Upper lobe of left lung (tissue), 6 donors: ENCODE data around the gene RANBP2. TPM values are rescaled to one million over a fixed set of nuclear protein-coding genes. Genes with fewer than 3 reads are reported as not detected.
A peak's percentile ranks its signal among the peaks of the same experiment; 100 is the strongest.
"Not testable (repeated sequence)": the region's sequence is repeated elsewhere in the genome, so short reads cannot be mapped to it uniquely, and the experiment has no call there.

Experiments
- ATAC-seq, 2 donors: fragments of 200-7000 bp; cut with Tn5 transposase; one replicate each; pipeline ENCODE4 v1.9.1; 2022; ENCODE audit warnings: mild to moderate bottlenecking in 2 of 2, moderate library complexity in 2 of 2; ENCODE audit not compliant: low FRiP score in 2 of 2
- DNase-seq, 2 donors: peaks; one replicate each; pipeline ENCODE4 v3.0.0-alpha.2; 2019 to 2020
- H3K27ac ChIP-seq, 4 donors: fragments of 200-600 bp; sonication (generic); one replicate each; pipeline ENCODE4 v1.5.1; 2016 to 2019
- H3K27me3 ChIP-seq, 4 donors: fragments of 200-600 bp; sonication (generic); one replicate each; pipeline ENCODE4 v1.5.1; 2017 to 2019
- H3K36me3 ChIP-seq, 4 donors: fragments of 200-600 bp; sonication (generic); one replicate each; pipeline ENCODE4 v1.5.1; 2016 to 2019
- H3K4me1 ChIP-seq, 4 donors: fragments of 200-600 bp; sonication (generic); one replicate each; pipeline ENCODE4 v1.5.1; 2018 to 2019
- H3K4me3 ChIP-seq, 4 donors: fragments of 200-600 bp; sonication (generic); one replicate each; pipeline ENCODE4 v1.5.1; 2017 to 2019; ENCODE audit warnings: mild to moderate bottlenecking in 2 of 4, moderate library complexity in 1 of 4
- H3K9me3 ChIP-seq, 4 donors: fragments of 200-600 bp; sonication (generic); one replicate each; pipeline ENCODE4 v1.5.1; 2018 to 2019
- CTCF ChIP-seq, 6 experiments: fragments of 450-650 bp in 4 of 6; fragments of 200-600 bp in 2 of 6; sonication (generic) in 2 of 6; IDR thresholded peaks; one replicate each; pipeline ENCODE4 v1.5.1; 2016 to 2019; ENCODE audit warnings: antibody characterized with exemption in 6 of 6
- EP300 ChIP-seq, 4 donors: sonication (generic); formaldehyde crosslinking; IDR thresholded peaks; one replicate each; pipeline ENCODE4 v1.5.1; 2017; ENCODE audit warnings: antibody characterized with exemption in 4 of 4, control low read depth in 2 of 4
- POLR2A ChIP-seq, 4 donors: fragments of 450-650 bp; IDR thresholded peaks; one replicate each; pipeline ENCODE4 v1.5.1; 2016 to 2017; ENCODE audit warnings: antibody characterized with exemption in 4 of 4, mild to moderate bottlenecking in 2 of 4
- POLR2AphosphoS5 ChIP-seq, 2 donors: sonication (generic); formaldehyde crosslinking; IDR thresholded peaks; one replicate each; pipeline ENCODE4 v1.5.1; 2017; ENCODE audit warnings: antibody characterized with exemption in 2 of 2
- WGBS, 2 donors: methylation state at CpG; one replicate each; pipeline ENCODE4 v1.1.5; 2017 to 2018; 5-methylcytosine and 5-hydroxymethylcytosine counted together
- total RNA-seq, 6 donors: library from RNA; depleted of rRNA in 4 of 6; stranded (reverse); fragments of >200 nt in 4 of 6; gene quantifications; one replicate each; pipeline versions ENCODE4 v1.1.0 to v1.2.1, GENCODE V29; 2016 to 2021
- donor health status: DM: no; HTN: no; CAD: no; lungs with moderate emphysema.
- donor health status: DM: no; HTN: yes; CAD: no; lungs with severe emphysema.

RANBP2 gene
- total RNA-seq, 6 donors from 2014 or later = 46.1 to 97.6 (median 59.4) TPM

GRCh38 chr2:108757973-108758372, 38.7 kb downstream of the RANBP2 start:
- not testable (repeated sequence) for H3K9me3 ChIP-seq, H3K27ac ChIP-seq, ATAC-seq, H3K4me1 ChIP-seq, H3K27me3 ChIP-seq, DNase-seq, H3K4me3 ChIP-seq
- H3K36me3 ChIP-seq = peaks cover 0 to 46% (median 20%) of the 10 kb centered on the region in 4 donors
- 96 to 98% methylated on average over 9 of the region's 9 CpGs for WGBS, 2 donors

- not testable (repeated sequence) for H3K27ac ChIP-seq, ATAC-seq, H3K4me3 ChIP-seq, H3K9me3 ChIP-seq, DNase-seq, H3K27me3 ChIP-seq, H3K4me1 ChIP-seq
- peaks cover 0 to 43% (median 31%) of the 10 kb centered on the region in 4 donors for H3K36me3 ChIP-seq
These were observed 43.3 kb downstream of the RANBP2 start for GRCh38 chr2:108762618-108763017.

- not testable (repeated sequence) for H3K27ac ChIP-seq, DNase-seq
- peaks cover 0 to 38% (median 27%) of the 10 kb centered on the region in 4 donors for H3K36me3 ChIP-seq
These were observed 47.4 kb downstream of the RANBP2 start for GRCh38 chr2:108766671-108767070.

GRCh38 chr2:108767859-108768258, 48.6 kb downstream of the RANBP2 start:
- 70 to 100% methylated on average over 1 to 2 of the region's 2 CpGs for WGBS, 2 donors
- not testable (repeated sequence) for H3K4me1 ChIP-seq, H3K4me3 ChIP-seq, H3K27me3 ChIP-seq, H3K9me3 ChIP-seq, H3K27ac ChIP-seq, ATAC-seq, DNase-seq
- peaks cover under 1 to 48% (median 31%) of the 10 kb centered on the region in 4 donors for H3K36me3 ChIP-seq

More at GRCh38 chr2:108766671-108767070, 47.4 kb downstream of the RANBP2 start:
- not testable (repeated sequence) for H3K4me1 ChIP-seq, H3K9me3 ChIP-seq, ATAC-seq, H3K27me3 ChIP-seq, H3K4me3 ChIP-seq
- WGBS, 2 donors = 85 to 90% methylated on average over 4 of the region's 5 CpGs

GRCh38 chr2:108776475-108776874, 57.2 kb downstream of the RANBP2 start:
- Histone ChIP-seq H3K9me3 (no peaks in the 10 kb centered on the region), H3K27me3 (no peaks in the 10 kb centered on the region), H3K27ac (no peak overlapping the region), H3K4me1 (peaks cover 0 to 4% (median 0%) of the 10 kb centered on the region in 4 donors), H3K36me3 (peaks cover 25 to 93% (median 39%) of the 10 kb centered on the region in 4 donors), H3K4me3 (no peak overlapping the region)
- no peak for ATAC-seq
- DNase-seq = no peak
- TF ChIP-seq POLR2AphosphoS5 (IDR thresholded peaks at IDR 0.05) (no peak), CTCF (IDR thresholded peaks at IDR 0.05) (no peak), POLR2A (IDR thresholded peaks at IDR 0.05) (no peak), EP300 (IDR thresholded peaks at IDR 0.05) (no peak)
- 92 to 96% methylated on average over 3 of the region's 3 CpGs for WGBS, 2 donors

- H3K4me1 ChIP-seq = peaks cover 0 to 4% (median 0%) of the 10 kb centered on the region in 4 donors
- ATAC-seq = no peak
- no peak for DNase-seq
- no peaks in the 10 kb centered on the region for H3K27me3 ChIP-seq
- TF ChIP-seq EP300 (IDR thresholded peaks at IDR 0.05) (no peak), CTCF (IDR thresholded peaks at IDR 0.05) (no peak), POLR2AphosphoS5 (IDR thresholded peaks at IDR 0.05) (no peak), POLR2A (IDR thresholded peaks at IDR 0.05) (no peak)
- 64 to 86% methylated on average over 2 of the region's 2 CpGs for WGBS, 2 donors
- peaks cover 30 to 93% (median 37%) of the 10 kb centered on the region in 4 donors for H3K36me3 ChIP-seq
- H3K27ac ChIP-seq = no peak overlapping the region
- H3K9me3 ChIP-seq = no peaks in the 10 kb centered on the region
- H3K4me3 ChIP-seq = no peak overlapping the region
These were observed 59.6 kb downstream of the RANBP2 start for GRCh38 chr2:108778857-108779256.

GRCh38 chr2:108786008-108786353, 66.7 kb downstream of the RANBP2 start:
- H3K27ac ChIP-seq = peak overlapping the region in 3 of 4 donors; percentile 58 to 86 (median 84)
- 0% methylated on average over 1 of the region's 1 CpG for WGBS, 2 donors
- ATAC-seq = no peak
- H3K4me1 ChIP-seq = peaks cover 5 to 8% (median 6%) of the 10 kb centered on the region in 4 donors
- no peaks in the 10 kb centered on the region for H3K9me3 ChIP-seq
- DNase-seq = no peak
- TF ChIP-seq POLR2AphosphoS5 (IDR thresholded peaks at IDR 0.05) = no peak
- no peak for TF ChIP-seq POLR2A (IDR thresholded peaks at IDR 0.05)
- no peak for TF ChIP-seq EP300 (IDR thresholded peaks at IDR 0.05)
- no peak for TF ChIP-seq CTCF (IDR thresholded peaks at IDR 0.05)
- H3K4me3 ChIP-seq = peak overlapping the region; percentile 40 to 94 (median 88)
- H3K36me3 ChIP-seq = peaks cover 16 to 36% (median 23%) of the 10 kb centered on the region in 4 donors
- H3K27me3 ChIP-seq = no peaks in the 10 kb centered on the region
